Stimulated activated CD8-positive, alpha-beta memory T cell treated with anti-CD3 and anti-CD28 coated beads, Interleukin-7, amount 100 ng/mL, for 48 hours (primary cell): ENCODE data around the gene TMPRSS6.

Experiments used
- DNase-seq, 2 donors: peaks; one replicate each; pipeline ENCODE4 v3.0.0-alpha.2; 2020; ENCODE audit warnings: low read depth in 1 of 2; ENCODE audit errors: extremely low read depth in 1 of 2

The TMPRSS6 gene

GRCh38 chr22:37054056-37054395 lies 55.5 kb downstream of the TMPRSS6 start:
- DNase-seq = no peak

DNA sequence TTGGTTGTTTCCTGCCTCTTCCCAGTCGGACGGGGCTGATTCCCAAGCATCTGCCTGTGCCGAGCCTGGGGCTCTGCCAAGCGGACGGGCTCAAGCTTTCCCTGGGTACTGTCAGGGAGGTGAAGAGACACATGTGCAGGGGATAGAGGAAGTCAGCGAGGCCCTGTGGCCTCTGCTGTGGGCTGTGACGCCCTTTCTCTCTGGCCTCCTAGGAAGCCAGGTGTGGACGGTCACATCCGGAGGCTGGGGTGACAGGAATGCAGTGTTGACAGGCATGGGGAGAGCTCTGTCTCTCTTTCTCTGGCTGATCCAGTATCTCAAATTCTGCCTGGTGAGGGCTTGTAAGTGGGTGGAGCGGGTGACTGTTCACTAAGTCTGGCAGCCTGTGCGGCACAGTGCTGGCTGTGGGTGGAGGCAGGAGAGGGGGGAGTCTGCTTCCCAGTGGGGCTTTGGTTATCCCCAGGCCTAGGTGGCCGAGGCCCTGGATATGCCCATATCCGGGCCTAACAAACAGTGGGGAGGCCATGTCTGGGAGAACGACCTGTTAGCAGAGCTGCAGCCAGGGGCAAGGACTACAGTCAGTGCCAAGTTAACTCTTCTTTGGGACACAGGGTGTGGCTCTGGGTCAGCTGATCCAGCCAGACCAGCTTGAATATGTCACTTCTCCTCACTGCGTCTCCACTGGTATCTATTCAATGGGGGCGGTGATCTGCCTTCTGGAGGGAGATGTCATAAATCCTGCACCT lies 56.0 kb downstream of the TMPRSS6 start:
- no peak for DNase-seq

DNA sequence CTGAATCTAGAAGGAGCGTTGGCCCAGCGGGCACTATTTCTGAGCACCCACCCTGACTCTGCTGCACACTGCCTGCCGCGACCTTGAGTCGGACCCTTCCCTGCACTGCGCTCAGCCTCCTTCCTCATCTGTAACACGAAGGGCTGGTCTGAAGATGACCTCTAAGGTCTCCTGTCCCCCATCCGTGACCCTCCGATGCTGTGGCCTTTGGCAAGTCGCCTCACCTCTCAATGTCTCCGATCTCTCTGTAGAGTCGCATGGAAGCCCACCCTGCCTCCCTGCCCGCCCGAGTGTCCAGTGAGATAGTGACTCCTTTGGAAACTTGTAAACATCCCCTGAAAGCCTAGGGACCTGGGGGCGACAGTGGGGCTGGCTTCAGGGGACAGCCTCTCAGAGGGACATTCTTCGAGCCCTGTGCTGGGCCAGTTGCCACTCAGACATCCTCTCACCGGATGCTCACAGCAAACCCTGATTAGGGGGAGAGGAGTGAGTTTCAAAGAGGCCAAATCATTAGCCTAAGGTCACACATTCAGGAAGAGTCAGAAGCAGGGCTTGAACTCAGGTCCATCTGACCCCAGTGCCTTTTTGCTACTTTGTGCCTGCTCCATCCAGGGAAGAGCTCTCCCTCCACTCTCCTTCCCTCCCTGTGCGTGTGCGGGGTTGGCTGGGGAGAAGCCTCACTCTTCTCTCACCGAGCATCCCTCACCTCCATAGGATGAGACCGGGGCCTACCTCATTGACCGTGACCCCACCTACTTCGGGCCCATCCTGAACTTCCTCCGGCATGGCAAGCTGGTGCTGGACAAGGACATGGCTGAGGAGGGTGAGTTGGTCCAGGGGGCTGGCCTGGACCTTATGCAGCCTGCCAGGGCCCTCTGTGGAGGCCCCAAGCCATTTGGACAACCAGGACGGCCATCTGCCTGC lies 56.9 kb downstream of the TMPRSS6 start:
- no peak for DNase-seq

GRCh38 chr22:37051391-37052385 lies 57.8 kb downstream of the TMPRSS6 start, which contains the start of gene KCTD17:
TSS of gene KCTD17 (plus strand) at chr22:37051742. CDS start at chr22:37051761, 19 bp downstream.
- peak; percentile 63 to 73 for DNase-seq

DNA sequence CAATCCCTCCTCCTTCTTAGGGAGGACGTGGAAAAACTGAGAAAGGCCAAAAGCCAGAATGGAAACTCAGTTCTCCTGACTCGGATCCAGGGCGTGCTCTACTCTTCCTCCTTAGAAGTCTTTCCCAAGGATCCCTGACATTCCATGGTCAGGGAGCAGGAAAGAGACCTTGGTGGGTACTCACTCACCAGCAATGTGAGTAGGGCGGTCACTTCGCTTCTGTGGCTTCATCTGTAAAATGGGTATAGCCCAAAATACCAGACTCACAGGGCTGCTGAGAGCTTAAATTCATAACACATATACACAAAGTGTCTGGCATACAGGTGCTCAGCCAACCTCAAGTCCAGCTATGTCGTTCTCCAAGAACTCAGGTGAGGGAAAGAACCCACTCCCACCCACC lies 58.6 kb downstream of the TMPRSS6 start:
- DNase-seq = no peak

DNA sequence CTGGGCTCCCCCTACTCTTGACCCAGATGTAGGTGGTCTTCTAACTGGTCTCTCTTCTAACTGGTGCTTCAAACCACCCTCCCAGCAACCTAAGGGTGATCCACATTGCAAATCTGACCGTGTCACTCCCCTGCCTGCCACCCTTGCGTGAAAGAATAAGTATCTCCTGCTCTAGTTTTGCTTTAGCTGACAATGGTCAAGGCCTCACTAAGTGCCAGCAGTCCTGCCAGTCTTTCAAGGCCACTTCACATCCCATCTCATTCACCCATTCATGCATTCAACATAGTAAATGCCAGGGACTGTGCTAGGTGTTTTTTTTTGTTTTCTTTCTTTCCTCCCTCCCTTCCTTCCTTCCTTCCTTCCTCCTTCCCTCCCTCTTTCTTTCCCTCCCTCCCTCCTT lies 60.3 kb downstream of the TMPRSS6 start:
- no peak for DNase-seq

GRCh38 chr22:37048133-37048532 lies 61.4 kb downstream of the TMPRSS6 start:
- DNase-seq = no peak

- no peak for DNase-seq
Observed at GRCh38 chr22:37047006-37047405, 62.5 kb downstream of the TMPRSS6 start.

GRCh38 chr22:37046589-37046988 lies 62.9 kb downstream of the TMPRSS6 start:
- DNase-seq = no peak

- DNase-seq = no peak
Observed at GRCh38 chr22:37045958-37046357, 63.6 kb downstream of the TMPRSS6 start.

GRCh38 chr22:37044634-37045625 lies 64.6 kb downstream of the TMPRSS6 start:
- peak in 1 of 2 donors; percentile 42 for DNase-seq

- peak in 1 of 2 donors; percentile 57 for DNase-seq
Observed at GRCh38 chr22:37043828-37044538, 65.5 kb downstream of the TMPRSS6 start.

GRCh38 chr22:37043209-37043827 lies 66.2 kb downstream of the TMPRSS6 start:
- DNase-seq = no peak

- DNase-seq = no peak
Observed at GRCh38 chr22:37039466-37039865, 70.0 kb downstream of the TMPRSS6 start.

DNA sequence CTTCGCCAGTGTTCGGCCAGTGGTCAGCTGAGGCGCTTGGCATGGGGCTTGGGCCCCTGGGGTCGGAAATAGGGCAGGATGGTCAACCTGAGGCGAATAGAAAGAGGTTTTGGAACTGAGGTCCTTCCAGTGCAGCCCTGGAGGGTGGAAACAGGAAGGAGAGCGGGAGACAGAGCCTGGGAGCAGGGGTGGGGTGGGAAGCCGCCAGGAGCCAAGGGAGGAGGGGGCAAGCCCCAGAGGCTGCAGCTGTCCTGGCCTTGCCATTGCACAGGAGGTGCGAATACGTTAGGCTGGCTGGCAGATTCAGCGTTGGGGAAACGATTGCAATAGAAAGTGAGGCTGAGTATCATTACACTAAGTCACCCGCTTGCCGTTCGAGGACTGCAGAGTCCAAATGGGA lies 71.8 kb downstream of the TMPRSS6 start:
- no peak for DNase-seq

GRCh38 chr22:37036655-37037377 lies 72.7 kb downstream of the TMPRSS6 start:
- no peak for DNase-seq

DNA sequence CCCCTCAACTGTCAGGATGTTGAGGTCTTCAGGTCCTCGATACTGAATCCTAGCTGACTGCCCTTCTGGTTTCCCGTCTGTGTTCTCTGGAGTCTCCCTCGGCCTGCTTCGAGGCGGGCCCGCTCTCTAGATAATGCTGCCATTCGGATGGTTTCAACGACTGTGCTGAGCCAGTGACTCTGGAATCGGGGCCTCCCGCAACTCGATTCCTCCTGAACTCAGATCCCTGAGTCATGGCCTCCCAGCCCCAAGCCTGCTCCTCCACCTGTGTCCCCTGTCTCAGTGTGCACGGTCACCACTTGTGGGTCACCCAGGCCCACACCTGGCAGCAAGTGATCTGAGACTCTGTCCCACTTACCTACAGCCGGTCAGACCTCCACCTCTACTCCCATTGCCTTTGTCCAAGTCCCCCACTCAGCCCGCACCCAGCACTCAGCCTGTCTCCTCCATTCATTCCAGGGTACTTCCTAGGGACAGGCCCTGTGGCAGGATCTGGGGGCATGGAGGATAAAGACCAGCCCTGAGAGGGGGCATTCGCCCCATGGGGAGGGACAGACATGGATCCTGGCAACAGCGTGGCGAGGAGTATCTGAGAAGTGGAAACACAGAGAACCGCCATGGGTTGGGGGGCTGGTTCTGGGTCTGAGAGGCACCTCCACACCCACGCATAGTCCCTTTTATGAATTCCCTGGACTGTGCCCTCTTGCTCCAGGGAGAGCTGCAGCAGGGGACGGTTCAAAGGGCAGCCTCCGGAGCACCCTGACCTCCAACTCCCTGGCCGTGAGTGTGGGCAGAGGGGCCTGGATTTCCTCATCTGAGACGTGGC lies 75.7 kb downstream of the TMPRSS6 start:
- DNase-seq = no peak
